HepG2 (cell line): ENCODE data around the gene TIGD6. TPM values are rescaled to one million over a fixed set of nuclear protein-coding genes. Genes with fewer than 3 reads are reported as not detected.

Experiments
- HDAC1 ChIP-seq: sonication (generic); formaldehyde crosslinking; IDR thresholded peaks from 2 replicates; pipeline ENCODE4 v1.5.1; 2020; ENCODE audit warnings: mild to moderate bottlenecking, missing genetic modification reagents
- HES4 ChIP-seq: sonication (generic); formaldehyde crosslinking; IDR thresholded peaks from 2 replicates; pipeline ENCODE4 v1.9.0; 2021; ENCODE audit warnings: mild to moderate bottlenecking, missing genetic modification reagents, borderline replicate concordance
- HMGA1 ChIP-seq: sonication (generic); formaldehyde crosslinking; conservative IDR thresholded peaks from 2 replicates; pipeline ENCODE4 v1.4.0; 2020; ENCODE audit warnings: missing genetic modification reagents
- NFYB ChIP-seq: sonication (generic); formaldehyde crosslinking; IDR thresholded peaks from 2 replicates; pipeline ENCODE4 v1.4.0; 2020; ENCODE audit warnings: missing genetic modification reagents
- ZBTB1 ChIP-seq: sonication (generic); formaldehyde crosslinking; IDR thresholded peaks from 2 replicates; pipeline ENCODE4 v1.4.0; 2020; ENCODE audit warnings: missing genetic modification reagents, borderline replicate concordance
- ZNF713 ChIP-seq: sonication (generic); formaldehyde crosslinking; IDR thresholded peaks from 2 replicates; pipeline ENCODE4 v1.4.0; 2020; ENCODE audit warnings: mild to moderate bottlenecking, missing genetic modification reagents
- polyA plus RNA-seq, 8 experiments: library from polyadenylated mRNA; depleted of rRNA in 3 of 8; stranded (reverse) in 7 of 8; unstranded in 1 of 8; fragments of >200 nt; fragmentation: Illumina TruSeq in 4 of 8; extraction: Trizol in 4 of 8; gene quantifications; 2 replicates each; pipeline versions ENCODE4 v1.2.1 to v1.2.3, GENCODE V29; 2011 to 2016; ENCODE audit warnings: low read depth in 4 of 8, missing spikeins in 1 of 8, mixed read lengths in 1 of 8; ENCODE audit not compliant: insufficient read depth in 1 of 8
- total RNA-seq, 5 experiments: library from RNA; depleted of rRNA; stranded (reverse); fragments of >200 nt; fragmentation: Illumina TruSeq; extraction: Trizol; gene quantifications; 2 replicates each; pipeline ENCODE4 v1.2.3, GENCODE V29; 2016; ENCODE audit warnings: low read depth in 1 of 5
- TF ChIP-seq, protein P1 (sequence below): sonication (generic); formaldehyde crosslinking; IDR thresholded peaks from 2 replicates; pipeline ENCODE4 v1.4.0; 2020; ENCODE audit warnings: mild to moderate bottlenecking, missing genetic modification reagents, borderline replicate concordance
- TF ChIP-seq, protein P2 (sequence below): sonication (generic); formaldehyde crosslinking; IDR thresholded peaks from 2 replicates; pipeline ENCODE4 v1.5.1; 2020; ENCODE audit warnings: mild to moderate bottlenecking, missing genetic modification reagents, borderline replicate concordance
- TF ChIP-seq, protein P3 (sequence below): sonication (generic); formaldehyde crosslinking; IDR thresholded peaks from 2 replicates; pipeline ENCODE4 v1.8.1; 2023; ENCODE audit warnings: mild to moderate bottlenecking, moderate library complexity, missing genetic modification reagents
- TF ChIP-seq, protein P4 (sequence below): sonication (generic); formaldehyde crosslinking; IDR thresholded peaks from 2 replicates; pipeline ENCODE4 v1.4.0; 2020; ENCODE audit warnings: missing genetic modification reagents, borderline replicate concordance
- TF ChIP-seq, protein P5 (sequence below): sonication (generic); formaldehyde crosslinking; IDR thresholded peaks from 2 replicates; pipeline ENCODE4 v1.4.0; 2020; ENCODE audit warnings: missing genetic modification reagents
- TF ChIP-seq, protein P6 (sequence below): IDR thresholded peaks from 2 replicates; pipeline ENCODE4 v1.6.1; 2012; ENCODE audit warnings: low read depth, low read length, improper control_type of control experiment

TIGD6 gene
- total and polyA plus RNA-seq, 2 of the 13 experiments (the other 11 are each of a cell fraction or from before 2014, with no cell fraction given) = 2.1 to 2.9 TPM

DNA sequence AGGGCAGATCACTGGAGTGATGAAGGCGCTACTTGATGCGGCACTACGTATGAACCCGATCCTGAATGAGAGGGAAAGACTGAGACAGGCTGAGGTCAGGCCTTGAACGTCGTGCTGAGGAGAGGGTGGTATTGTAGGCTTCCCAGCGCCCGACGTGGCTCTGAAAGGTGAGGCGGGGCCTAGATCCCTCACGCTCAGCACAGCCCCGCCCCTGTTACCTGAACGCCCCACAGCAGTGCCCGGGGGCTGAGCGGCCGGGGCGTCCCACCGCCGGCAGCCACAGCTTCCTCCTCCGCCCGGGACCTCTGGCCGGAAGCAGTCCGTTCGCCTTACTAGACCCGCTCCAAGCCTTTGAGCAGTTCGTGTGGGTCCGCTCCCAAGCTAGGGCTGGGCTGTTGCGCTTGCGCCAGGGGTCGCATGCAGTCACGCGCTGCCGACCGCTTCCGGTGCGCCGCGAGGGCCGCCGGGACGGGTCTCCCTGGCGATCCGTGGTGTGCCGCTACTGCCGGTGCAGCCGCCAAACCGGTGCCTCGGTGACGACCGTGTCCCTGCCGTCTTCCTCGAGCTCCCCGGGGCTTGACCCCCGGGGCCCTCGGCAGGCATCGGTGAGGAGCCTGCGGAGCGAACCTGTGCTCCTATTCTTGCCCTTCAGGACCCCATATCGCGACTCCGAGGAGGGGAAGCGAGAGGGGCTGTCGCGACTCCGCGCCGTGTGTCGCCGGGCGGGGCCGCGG lies at the start of gene TIGD6, which contains the start of gene HMGXB3 (continued):
- TF ChIP-seq, protein P1, sequence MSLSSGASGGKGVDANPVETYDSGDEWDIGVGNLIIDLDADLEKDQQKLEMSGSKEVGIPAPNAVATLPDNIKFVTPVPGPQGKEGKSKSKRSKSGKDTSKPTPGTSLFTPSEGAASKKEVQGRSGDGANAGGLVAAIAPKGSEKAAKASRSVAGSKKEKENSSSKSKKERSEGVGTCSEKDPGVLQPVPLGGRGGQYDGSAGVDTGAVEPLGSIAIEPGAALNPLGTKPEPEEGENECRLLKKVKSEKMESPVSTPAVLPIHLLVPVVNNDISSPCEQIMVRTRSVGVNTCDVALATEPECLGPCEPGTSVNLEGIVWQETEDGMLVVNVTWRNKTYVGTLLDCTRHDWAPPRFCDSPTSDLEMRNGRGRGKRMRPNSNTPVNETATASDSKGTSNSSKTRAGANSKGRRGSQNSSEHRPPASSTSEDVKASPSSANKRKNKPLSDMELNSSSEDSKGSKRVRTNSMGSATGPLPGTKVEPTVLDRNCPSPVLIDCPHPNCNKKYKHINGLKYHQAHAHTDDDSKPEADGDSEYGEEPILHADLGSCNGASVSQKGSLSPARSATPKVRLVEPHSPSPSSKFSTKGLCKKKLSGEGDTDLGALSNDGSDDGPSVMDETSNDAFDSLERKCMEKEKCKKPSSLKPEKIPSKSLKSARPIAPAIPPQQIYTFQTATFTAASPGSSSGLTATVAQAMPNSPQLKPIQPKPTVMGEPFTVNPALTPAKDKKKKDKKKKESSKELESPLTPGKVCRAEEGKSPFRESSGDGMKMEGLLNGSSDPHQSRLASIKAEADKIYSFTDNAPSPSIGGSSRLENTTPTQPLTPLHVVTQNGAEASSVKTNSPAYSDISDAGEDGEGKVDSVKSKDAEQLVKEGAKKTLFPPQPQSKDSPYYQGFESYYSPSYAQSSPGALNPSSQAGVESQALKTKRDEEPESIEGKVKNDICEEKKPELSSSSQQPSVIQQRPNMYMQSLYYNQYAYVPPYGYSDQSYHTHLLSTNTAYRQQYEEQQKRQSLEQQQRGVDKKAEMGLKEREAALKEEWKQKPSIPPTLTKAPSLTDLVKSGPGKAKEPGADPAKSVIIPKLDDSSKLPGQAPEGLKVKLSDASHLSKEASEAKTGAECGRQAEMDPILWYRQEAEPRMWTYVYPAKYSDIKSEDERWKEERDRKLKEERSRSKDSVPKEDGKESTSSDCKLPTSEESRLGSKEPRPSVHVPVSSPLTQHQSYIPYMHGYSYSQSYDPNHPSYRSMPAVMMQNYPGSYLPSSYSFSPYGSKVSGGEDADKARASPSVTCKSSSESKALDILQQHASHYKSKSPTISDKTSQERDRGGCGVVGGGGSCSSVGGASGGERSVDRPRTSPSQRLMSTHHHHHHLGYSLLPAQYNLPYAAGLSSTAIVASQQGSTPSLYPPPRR (CRISPR knock-in tag) = peak; percentile 45; the same call in 1 of the 2 replicates
- TF ChIP-seq, protein P2, sequence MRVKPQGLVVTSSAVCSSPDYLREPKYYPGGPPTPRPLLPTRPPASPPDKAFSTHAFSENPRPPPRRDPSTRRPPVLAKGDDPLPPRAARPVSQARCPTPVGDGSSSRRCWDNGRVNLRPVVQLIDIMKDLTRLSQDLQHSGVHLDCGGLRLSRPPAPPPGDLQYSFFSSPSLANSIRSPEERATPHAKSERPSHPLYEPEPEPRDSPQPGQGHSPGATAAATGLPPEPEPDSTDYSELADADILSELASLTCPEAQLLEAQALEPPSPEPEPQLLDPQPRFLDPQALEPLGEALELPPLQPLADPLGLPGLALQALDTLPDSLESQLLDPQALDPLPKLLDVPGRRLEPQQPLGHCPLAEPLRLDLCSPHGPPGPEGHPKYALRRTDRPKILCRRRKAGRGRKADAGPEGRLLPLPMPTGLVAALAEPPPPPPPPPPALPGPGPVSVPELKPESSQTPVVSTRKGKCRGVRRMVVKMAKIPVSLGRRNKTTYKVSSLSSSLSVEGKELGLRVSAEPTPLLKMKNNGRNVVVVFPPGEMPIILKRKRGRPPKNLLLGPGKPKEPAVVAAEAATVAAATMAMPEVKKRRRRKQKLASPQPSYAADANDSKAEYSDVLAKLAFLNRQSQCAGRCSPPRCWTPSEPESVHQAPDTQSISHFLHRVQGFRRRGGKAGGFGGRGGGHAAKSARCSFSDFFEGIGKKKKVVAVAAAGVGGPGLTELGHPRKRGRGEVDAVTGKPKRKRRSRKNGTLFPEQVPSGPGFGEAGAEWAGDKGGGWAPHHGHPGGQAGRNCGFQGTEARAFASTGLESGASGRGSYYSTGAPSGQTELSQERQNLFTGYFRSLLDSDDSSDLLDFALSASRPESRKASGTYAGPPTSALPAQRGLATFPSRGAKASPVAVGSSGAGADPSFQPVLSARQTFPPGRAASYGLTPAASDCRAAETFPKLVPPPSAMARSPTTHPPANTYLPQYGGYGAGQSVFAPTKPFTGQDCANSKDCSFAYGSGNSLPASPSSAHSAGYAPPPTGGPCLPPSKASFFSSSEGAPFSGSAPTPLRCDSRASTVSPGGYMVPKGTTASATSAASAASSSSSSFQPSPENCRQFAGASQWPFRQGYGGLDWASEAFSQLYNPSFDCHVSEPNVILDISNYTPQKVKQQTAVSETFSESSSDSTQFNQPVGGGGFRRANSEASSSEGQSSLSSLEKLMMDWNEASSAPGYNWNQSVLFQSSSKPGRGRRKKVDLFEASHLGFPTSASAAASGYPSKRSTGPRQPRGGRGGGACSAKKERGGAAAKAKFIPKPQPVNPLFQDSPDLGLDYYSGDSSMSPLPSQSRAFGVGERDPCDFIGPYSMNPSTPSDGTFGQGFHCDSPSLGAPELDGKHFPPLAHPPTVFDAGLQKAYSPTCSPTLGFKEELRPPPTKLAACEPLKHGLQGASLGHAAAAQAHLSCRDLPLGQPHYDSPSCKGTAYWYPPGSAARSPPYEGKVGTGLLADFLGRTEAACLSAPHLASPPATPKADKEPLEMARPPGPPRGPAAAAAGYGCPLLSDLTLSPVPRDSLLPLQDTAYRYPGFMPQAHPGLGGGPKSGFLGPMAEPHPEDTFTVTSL = 0 out of 2 replicates have a peak, but pooled peaks have one; percentile 32
- peak; percentile 93 for TF ChIP-seq HDAC1 (CRISPR knock-in tag)
- TF ChIP-seq NFYB = peak; percentile 12; the same call in 1 of the 2 replicates
- TF ChIP-seq, protein P3, sequence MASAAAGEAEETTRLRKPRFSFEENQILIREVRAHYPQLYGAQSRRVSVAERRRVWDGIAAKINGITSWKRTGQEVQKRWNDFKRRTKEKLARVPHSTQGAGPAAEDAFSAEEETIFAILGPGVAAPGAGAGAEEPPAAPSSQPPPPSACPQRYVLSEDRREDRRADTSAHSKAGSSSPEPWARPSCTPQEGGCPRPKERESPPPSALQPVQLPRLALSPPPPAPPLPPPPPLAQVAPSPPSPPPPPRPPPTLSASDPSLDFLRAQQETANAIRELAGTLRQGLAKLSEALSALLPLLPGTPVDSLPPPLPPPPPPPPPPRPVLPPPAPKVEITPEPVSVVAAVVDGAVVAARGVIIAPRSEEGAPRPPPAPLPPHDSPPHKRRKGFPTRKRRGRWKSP (CRISPR knock-in tag) = peak; percentile 71; the same call in 1 of the 2 replicates
- no peak for TF ChIP-seq ZBTB1 (CRISPR knock-in tag)
- no peak for TF ChIP-seq HMGA1 (CRISPR knock-in tag)
- TF ChIP-seq, protein P4, sequence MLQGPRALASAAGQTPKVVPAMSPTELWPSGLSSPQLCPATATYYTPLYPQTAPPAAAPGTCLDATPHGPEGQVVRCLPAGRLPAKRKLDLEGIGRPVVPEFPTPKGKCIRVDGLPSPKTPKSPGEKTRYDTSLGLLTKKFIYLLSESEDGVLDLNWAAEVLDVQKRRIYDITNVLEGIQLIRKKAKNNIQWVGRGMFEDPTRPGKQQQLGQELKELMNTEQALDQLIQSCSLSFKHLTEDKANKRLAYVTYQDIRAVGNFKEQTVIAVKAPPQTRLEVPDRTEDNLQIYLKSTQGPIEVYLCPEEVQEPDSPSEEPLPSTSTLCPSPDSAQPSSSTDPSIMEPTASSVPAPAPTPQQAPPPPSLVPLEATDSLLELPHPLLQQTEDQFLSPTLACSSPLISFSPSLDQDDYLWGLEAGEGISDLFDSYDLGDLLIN (CRISPR knock-in tag) = no peak
- TF ChIP-seq, protein P5, sequence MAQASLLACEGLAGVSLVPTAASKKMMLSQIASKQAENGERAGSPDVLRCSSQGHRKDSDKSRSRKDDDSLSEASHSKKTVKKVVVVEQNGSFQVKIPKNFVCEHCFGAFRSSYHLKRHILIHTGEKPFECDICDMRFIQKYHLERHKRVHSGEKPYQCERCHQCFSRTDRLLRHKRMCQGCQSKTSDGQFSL (CRISPR knock-in tag) = no peak
- TF ChIP-seq ZNF713 (CRISPR knock-in tag) = no peak
- TF ChIP-seq HES4 (CRISPR knock-in tag) = peak; percentile 73; the same call in 1 of the 2 replicates
- TF ChIP-seq, protein P6, sequence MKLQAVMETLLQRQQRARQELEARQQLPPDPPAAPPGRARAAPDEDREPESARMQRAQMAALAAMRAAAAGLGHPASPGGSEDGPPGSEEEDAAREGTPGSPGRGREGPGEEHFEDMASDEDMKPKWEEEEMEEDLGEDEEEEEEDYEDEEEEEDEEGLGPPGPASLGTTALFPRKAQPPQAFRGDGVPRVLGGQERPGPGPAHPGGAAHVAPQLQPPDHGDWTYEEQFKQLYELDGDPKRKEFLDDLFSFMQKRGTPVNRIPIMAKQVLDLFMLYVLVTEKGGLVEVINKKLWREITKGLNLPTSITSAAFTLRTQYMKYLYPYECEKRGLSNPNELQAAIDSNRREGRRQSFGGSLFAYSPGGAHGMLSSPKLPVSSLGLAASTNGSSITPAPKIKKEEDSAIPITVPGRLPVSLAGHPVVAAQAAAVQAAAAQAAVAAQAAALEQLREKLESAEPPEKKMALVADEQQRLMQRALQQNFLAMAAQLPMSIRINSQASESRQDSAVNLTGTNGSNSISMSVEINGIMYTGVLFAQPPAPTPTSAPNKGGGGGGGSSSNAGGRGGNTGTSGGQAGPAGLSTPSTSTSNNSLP = no peak
